Immature natural killer cell (primary cell): ENCODE data around the gene ZMYND8. TPM values are rescaled to one million over a fixed set of nuclear protein-coding genes. Genes with fewer than 3 reads are reported as not detected.
"Not testable (repeated sequence)": the region's sequence is repeated elsewhere in the genome, so short reads cannot be mapped to it uniquely, and the experiment has no call there.

Experiments
- DNase-seq, 3 donors: peaks; one replicate each; pipeline ENCODE4 v3.0.0; 2022; ENCODE audit warnings: mixed read lengths in 1 of 3
- H3K27ac Mint-ChIP-seq, 6 donors: one replicate each; pipeline ENCODE4 v1.8.0; 2020; ENCODE audit warnings: mixed read lengths in 6 of 6, mild to moderate bottlenecking in 5 of 6, inconsistent platforms in 4 of 6, moderate library complexity in 3 of 6
- H3K27me3 Mint-ChIP-seq, 3 donors: one replicate each; pipeline ENCODE4 v1.8.0; 2020 to 2021; ENCODE audit warnings: low read depth in 3 of 3, mild to moderate bottlenecking in 3 of 3, mixed read lengths in 3 of 3, moderate library complexity in 3 of 3, inconsistent platforms in 1 of 3
- H3K36me3 Mint-ChIP-seq, 3 donors: one replicate each; pipeline ENCODE4 v1.8.0; 2020; ENCODE audit warnings: mixed read lengths in 3 of 3, inconsistent platforms in 2 of 3, mild to moderate bottlenecking in 2 of 3
- H3K4me1 Mint-ChIP-seq, 2 donors: one replicate each; pipeline ENCODE4 v1.8.0; 2020; ENCODE audit warnings: inconsistent platforms in 2 of 2, mild to moderate bottlenecking in 2 of 2, mixed read lengths in 2 of 2, moderate library complexity in 1 of 2
- H3K4me3 Mint-ChIP-seq, 5 donors: one replicate each; pipeline ENCODE4 v1.8.0; 2020; ENCODE audit warnings: mild to moderate bottlenecking in 5 of 5, mixed read lengths in 5 of 5, inconsistent platforms in 3 of 5, moderate library complexity in 3 of 5
- H3K9me3 Mint-ChIP-seq, 6 donors: one replicate each; pipeline ENCODE4 v1.8.0; 2020; ENCODE audit warnings: mild to moderate bottlenecking in 6 of 6, mixed read lengths in 6 of 6, inconsistent platforms in 4 of 6, moderate library complexity in 3 of 6
- polyA plus RNA-seq, 3 donors: library from polyadenylated mRNA; unstranded; fragments of 300-500 nt; fragmentation: Illumina TruSeq; gene quantifications; one replicate each; pipeline ENCODE4 v1.2.3, GENCODE V29; 2021

The ZMYND8 gene
- polyA plus RNA-seq, 3 donors from 2014 or later, result 3.4 to 16.9 (median 5.1) TPM

DNA sequence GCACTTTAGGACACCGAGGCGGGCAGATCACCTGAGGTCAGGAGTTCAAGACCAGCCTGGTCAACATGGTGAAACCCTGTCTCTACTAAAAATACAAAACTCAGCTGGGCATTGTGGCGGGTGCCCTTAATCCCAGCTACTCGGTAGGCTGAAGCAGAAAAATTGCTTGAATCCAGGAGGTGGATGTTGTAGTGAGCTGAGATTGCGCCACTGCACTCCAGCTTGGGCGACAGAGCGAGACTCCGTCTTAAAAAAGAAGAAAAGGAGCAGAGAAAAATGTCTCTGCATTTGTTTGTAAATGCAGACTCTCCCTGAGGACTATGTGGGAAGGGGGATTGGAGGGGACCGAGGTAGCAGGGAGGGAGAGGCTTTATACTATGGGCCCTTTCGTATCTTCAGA is 149.9 kb downstream of the ZMYND8 start:
- not testable (repeated sequence) for H3K27ac Mint-ChIP-seq, H3K9me3 Mint-ChIP-seq, H3K4me3 Mint-ChIP-seq, DNase-seq, H3K4me1 Mint-ChIP-seq, H3K27me3 Mint-ChIP-seq
- peaks cover 0 to 15% (median 0%) of the 10 kb centered on the region in 3 donors for H3K36me3 Mint-ChIP-seq

DNA sequence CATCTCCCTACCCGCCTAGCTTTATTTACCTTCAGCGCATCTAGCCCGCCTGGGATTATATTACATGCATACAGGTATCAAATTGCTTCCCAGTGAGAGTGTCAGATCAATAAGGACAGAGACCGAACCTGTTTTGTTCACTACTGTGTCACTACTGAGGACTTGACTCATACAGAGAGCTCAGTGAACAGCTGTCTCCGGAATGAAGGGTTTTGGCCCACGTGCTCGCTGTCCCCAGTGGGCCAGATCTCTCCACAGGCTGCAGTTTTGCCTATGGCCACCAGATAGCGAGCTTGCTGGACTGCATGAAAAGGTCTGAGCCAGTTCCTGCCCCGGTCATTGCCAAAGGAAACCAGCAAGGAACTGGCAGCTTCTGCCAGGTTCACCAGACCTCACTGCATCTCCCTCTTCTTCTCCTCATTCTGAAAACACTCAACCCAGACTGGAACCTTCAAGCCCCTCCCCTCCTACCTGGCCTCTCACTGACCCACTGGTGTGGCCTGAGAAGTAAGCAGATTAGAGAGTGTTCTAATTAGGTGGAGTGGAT is 150.8 kb downstream of the ZMYND8 start:
- peaks cover 0 to 5% of the 10 kb centered on the region in 2 donors for H3K4me1 Mint-ChIP-seq
- H3K27me3 Mint-ChIP-seq, result no peaks in the 10 kb centered on the region
- no peak overlapping the region for H3K4me3 Mint-ChIP-seq
- peak in 1 of 3 donors; percentile 58 for DNase-seq
- H3K27ac Mint-ChIP-seq, result peak overlapping the region in 1 of 6 donors; percentile 65
- no peaks in the 10 kb centered on the region for H3K9me3 Mint-ChIP-seq
- H3K36me3 Mint-ChIP-seq, result peaks cover 0 to 15% (median 0%) of the 10 kb centered on the region in 3 donors

DNA sequence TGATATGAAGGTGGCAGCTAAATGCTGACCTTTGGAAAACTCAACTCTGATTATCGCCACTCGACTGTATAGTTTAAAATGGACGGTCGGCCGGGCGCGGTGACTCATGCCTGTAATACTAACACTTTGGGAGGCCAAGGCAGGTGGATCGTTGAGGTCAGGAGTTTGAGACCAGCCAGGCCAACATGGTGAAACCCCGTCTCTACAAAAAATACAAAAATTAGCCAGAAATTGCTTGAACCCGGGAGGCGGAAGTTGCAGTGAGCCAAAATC is 151.7 kb downstream of the ZMYND8 start:
- H3K27me3 Mint-ChIP-seq, result not testable (repeated sequence)

DNA sequence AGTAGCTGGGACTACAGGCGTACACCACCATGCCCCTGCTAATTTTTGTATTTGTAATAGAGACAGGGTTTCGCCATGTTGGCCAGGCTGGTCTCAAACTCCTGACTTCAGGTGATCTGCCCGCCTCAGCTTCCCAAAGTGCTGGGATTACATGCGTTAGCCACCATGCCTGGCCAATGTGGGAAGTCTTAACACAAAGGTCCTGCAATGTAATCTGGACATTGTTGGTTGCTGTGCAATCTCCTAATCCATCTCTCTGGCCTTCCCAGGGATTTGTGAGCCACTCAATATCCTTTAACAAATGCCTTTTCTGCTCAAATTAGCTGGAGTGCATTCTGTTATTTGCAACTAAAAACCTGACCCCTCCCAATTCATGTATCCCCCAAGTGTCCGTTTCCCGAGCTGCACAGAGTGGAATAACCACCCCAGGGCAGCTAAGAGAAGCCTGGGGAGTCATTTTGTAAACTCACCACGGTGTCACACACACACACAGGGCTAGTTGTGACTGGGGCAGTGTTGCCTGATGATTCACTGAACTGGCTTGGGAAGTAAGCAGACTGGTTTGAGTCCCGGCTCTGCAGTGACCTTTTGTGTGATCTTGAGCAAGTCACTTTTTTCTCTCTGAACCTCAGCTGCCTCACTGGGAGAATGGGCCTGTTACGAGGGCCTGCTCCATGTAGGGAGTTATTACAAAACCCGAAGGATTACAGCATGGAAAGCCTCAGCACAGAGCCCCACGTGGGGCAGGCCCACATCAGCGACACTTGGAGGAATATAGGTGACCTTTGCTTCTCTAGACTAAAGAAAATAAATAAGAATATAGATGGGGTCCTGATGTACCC is 152.3 kb downstream of the ZMYND8 start:
- Mint-ChIP-seq H3K27me3 (no peaks in the 10 kb centered on the region), H3K36me3 (peaks cover 0 to 6% (median 0%) of the 10 kb centered on the region in 3 donors), H3K27ac (no peak overlapping the region), H3K4me3 (no peak overlapping the region), H3K4me1 (peaks cover 0 to 5% of the 10 kb centered on the region in 2 donors), H3K9me3 (no peaks in the 10 kb centered on the region)
- no peak for DNase-seq

More for the DNA sequence above, 151.7 kb downstream of the ZMYND8 start:
- not testable (repeated sequence) for DNase-seq, H3K4me3 Mint-ChIP-seq, H3K9me3 Mint-ChIP-seq, H3K27ac Mint-ChIP-seq, H3K4me1 Mint-ChIP-seq
- H3K36me3 Mint-ChIP-seq, result peaks cover 0 to 12% (median 0%) of the 10 kb centered on the region in 3 donors

DNA sequence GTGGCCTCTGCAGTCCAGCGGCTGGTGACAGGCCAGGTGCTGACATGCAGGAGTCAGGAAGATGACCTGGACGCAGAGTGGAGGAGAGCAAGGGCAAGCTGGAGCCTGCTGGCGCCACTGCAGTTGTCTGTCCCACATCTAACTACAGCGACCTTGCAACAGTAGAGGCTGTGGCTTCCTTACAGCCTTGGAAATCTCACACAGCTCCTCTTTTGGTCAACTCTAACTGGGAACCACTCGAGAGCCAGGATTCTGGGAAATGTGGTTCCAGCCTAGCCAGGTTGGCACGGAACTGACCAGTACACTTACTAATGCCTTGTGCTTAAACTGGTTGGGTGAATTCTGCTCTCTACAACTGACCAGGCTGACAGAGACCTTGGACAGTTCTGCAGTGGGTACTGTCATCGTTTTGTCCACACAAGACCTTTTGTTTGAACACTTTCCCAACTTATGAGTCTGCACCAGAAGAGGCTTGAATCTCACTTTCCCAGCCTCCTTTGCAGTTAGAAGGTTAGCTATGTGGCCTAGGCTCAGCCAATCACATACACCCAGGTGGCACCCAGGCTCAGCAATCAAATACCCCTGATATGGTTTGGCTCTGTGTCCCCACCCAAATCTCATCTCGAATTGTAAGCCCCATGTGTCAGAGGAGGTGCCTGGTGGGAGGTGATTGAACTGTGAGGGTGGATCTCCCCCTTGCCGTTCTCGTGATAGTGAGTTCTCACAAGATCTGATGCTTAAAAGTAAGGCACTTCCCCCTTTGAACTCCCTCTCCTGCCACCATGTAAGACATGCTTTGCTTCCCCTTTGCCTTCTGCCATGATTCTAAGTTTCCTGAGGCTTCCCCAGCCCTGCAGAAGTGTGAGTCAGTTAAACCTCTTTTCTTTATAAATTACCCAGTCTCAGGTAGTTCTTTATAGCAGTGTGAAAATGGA is 153.5 kb downstream of the ZMYND8 start:
- no peaks in the 10 kb centered on the region for H3K27me3 Mint-ChIP-seq
- H3K4me3 Mint-ChIP-seq, result no peak overlapping the region
- DNase-seq, result no peak
- H3K27ac Mint-ChIP-seq, result no peak overlapping the region
- peaks cover 0 to 5% (median 0%) of the 10 kb centered on the region in 3 donors for H3K36me3 Mint-ChIP-seq
- H3K9me3 Mint-ChIP-seq, result no peaks in the 10 kb centered on the region
- peaks cover 0 to 5% of the 10 kb centered on the region in 2 donors for H3K4me1 Mint-ChIP-seq

DNA sequence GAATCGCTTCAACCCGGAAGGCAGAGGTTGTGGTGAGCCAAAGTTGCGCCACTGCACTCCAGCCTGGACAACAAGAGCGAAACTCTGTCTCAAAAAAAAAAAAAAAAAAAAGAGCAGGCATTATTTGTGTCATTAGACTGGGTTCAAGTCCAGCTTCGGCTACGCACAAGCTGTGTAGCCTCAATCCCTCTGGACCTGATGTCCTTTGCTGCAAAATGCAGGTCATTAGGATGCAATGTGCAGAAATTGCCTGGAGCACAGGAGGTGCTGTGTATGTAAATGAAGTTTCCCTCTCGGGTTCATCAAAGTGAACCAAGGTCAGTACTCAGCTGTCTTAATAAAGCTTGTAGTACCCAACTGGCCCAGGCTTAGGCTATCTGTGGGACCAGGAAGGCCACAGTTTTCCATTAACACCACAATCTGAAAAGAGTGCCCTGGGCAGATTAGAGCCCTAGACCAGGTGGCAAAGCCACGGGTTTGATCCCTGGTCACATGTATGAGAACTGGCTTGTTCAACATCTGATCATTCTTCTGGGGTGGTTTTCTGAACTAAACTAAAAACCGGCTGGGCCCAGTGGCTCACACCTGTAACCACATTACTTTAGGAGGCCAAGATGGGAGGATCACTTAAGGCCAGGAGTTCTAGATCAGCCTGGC is 155.3 kb downstream of the ZMYND8 start:
- no peak overlapping the region for H3K27ac Mint-ChIP-seq
- peaks cover 0 to 10% of the 10 kb centered on the region in 2 donors for H3K4me1 Mint-ChIP-seq
- no peaks in the 10 kb centered on the region for H3K36me3 Mint-ChIP-seq
- no peaks in the 10 kb centered on the region for H3K9me3 Mint-ChIP-seq
- peaks cover 0 to 1% (median 0%) of the 10 kb centered on the region in 3 donors for H3K27me3 Mint-ChIP-seq
- DNase-seq, result no peak
- H3K4me3 Mint-ChIP-seq, result no peak overlapping the region

DNA sequence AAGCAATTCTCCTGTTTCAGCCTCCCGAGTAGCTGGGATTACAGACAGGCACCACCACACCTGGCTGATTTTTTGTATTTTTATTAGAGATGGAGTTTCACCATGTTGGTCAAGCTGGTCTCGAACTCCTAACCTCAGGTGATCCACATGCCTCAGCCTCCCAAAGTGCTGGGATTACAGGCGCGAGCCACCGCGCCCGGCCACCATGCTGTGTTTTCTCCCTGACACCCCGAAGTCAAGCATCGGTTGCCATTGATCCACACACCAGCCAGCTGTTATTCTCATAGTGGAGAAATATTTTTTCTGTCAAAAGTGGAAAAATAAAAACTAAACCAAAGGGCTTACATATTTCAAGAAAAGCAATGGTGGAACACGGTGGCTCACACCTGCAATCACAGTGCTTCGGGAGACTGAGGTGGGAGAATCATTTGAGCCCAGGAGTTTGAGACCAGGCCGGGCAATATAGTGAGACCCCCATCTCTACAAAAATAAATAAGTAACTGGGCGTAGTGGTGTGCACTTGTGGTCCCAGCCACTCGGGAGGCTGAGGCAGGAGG is 157.4 kb downstream of the ZMYND8 start:
- H3K36me3 Mint-ChIP-seq, result no peaks in the 10 kb centered on the region

DNA sequence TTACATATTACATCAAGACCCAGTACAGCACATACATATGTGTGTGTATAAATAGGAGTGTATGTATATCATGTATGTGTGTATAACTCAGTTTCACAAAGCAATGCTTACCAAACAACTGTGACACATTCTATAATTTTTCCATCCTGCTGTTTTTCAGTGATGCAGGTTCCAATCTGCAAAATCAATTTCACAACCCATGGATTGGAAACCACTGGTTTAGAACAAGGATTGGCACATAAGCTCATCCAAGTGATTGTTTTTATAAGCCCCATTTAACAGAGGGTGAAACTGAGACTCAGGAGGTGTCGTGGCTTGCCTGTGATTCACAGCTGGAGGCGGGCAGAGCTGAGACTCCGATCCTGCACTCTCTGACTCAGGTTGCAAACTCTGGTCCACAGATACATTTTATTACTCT is 158.2 kb downstream of the ZMYND8 start:
- Mint-ChIP-seq H3K27ac (no peak overlapping the region), H3K4me3 (no peak overlapping the region), H3K4me1 (peaks cover 0 to 7% of the 10 kb centered on the region in 2 donors), H3K36me3 (no peaks in the 10 kb centered on the region), H3K27me3 (peaks cover 0 to 3% (median 1%) of the 10 kb centered on the region in 3 donors), H3K9me3 (no peaks in the 10 kb centered on the region)
- DNase-seq, result no peak

More for the DNA sequence above, 157.4 kb downstream of the ZMYND8 start:
- no peak overlapping the region for H3K4me3 Mint-ChIP-seq
- H3K27ac Mint-ChIP-seq, result no peak overlapping the region
- DNase-seq, result no peak
- H3K27me3 Mint-ChIP-seq, result peaks cover 0 to 3% (median 1%) of the 10 kb centered on the region in 3 donors
- no peaks in the 10 kb centered on the region for H3K9me3 Mint-ChIP-seq
- peaks cover 0 to 7% of the 10 kb centered on the region in 2 donors for H3K4me1 Mint-ChIP-seq

DNA sequence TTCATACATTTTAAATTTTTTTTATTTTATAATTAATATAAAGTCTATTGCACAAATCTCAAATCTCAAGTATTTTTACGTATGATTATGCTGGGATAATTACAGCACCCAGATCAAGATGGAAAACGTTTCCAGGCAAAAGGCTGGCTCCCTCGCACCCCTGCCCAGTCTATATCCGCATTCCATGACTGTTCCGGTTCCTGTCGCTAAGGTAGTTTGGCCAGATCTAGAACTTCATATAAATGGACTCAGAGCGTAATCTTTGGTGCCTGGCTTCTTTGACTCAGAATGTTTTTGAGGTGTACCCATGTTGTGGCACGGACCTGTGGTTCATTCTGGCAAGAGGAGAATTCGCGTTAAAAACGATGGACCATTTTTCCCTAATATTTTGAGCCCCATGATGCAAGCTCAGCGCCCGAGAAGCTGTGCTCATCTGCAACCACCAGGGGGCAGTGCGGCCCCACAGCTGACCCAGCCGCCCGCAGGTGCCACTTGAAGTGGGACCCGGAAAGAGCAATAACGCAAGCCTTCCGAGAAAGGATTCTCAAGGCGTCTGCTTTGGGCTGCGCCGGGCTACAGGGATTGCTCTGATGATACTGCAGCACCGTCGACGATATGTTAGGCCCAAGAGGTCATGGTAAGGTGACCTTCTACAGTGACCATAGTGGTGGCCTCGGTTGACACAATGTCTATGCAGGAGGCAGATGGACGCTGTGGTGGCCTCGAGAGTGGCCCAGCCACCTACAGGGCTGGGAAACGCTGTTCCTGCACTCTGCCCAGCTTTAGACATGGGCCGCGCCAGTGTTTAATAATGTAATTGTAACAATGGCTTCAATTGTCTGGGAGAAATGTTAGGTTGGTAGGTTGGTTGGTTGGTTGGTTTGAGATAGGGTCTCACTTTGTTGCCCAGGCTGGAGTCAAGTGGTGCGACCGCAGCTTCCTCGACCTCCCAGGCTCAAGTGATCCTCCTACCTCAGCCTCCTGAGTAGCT is 160.1 kb downstream of the ZMYND8 start:
- Mint-ChIP-seq H3K4me1 (peaks cover 0 to 7% of the 10 kb centered on the region in 2 donors), H3K9me3 (no peaks in the 10 kb centered on the region), H3K27ac (no peak overlapping the region), H3K36me3 (no peaks in the 10 kb centered on the region), H3K27me3 (peaks cover 1 to 11% (median 5%) of the 10 kb centered on the region in 3 donors), H3K4me3 (peak overlapping the region in 1 of 5 donors; percentile 33)
- peak; percentile 57 to 62 (median 62) for DNase-seq

DNA sequence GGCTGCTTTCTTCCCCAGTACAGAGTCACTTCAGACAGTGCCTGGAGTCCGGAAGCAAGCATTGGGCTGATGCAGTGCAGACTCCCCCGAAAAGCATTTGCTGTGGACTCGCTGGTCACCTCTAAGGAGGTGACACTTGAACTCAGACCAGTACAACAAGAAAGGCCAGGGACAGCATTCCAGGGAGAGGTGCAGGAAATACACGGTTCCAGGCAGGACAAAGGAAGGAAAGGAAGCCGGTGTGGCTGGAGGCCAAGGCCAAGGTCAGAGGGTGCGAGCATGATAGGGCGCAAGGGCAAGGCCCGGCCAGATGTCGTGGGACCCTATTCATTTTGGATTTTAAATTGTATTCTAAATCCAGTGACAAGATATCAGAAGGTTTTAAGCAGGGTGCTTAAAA is 160.9 kb downstream of the ZMYND8 start:
- Mint-ChIP-seq H3K4me1 (peaks cover 0 to 7% of the 10 kb centered on the region in 2 donors), H3K27me3 (peaks cover 1 to 11% (median 5%) of the 10 kb centered on the region in 3 donors), H3K9me3 (no peaks in the 10 kb centered on the region), H3K4me3 (no peak overlapping the region), H3K36me3 (no peaks in the 10 kb centered on the region), H3K27ac (no peak overlapping the region)
- DNase-seq, result no peak

DNA sequence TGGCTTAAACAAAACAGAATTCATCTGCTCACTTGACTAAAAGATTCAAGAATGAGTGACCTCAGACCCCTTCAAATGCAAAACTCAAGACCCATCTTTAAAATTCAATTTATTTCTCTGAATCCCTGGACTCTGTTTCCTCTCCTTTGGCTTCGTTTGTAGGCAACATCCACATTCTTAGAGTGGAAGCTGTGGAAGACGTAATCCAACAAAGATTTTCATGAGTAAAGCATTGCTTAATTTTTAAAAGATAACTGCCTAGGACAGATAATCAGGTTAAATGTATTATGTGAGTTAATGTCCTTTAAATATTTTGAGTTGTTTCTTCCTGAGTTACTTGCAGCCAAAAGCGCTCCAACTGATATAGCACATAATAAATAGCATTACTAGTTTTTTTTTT is 164.5 kb downstream of the ZMYND8 start:
- Mint-ChIP-seq H3K27me3 (peaks cover 0 to 11% (median 5%) of the 10 kb centered on the region in 3 donors), H3K9me3 (no peaks in the 10 kb centered on the region), H3K4me1 (peaks cover 7 to 15% of the 10 kb centered on the region in 2 donors), H3K27ac (no peak overlapping the region), H3K36me3 (no peaks in the 10 kb centered on the region), H3K4me3 (no peak overlapping the region)
- no peak for DNase-seq

DNA sequence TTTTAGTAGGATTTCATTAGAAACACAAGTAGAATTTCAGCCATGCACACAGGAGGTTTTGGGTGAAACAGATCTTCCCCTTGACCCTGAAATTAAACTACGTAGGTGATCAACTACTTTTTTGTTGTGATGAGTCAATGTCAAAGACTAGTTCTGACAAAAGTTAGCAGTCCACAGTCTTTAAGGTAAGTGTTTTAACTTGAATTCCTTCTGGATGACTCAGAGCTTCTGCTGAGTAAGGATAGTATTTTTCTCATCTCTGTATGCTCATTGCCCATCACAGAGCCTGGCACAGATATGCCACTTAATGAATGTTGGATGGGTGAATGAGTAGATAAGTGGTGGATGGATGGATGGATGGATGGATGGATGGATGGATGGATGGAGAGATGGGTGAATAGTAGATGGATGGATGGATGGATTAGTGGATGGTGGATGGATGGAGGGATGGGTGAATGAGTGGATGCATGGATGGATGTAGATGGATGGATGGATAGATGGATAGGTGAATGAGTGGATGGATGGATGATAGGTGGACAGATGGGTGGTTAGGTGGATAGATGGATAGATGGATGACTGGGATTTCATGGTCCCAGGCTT is 165.3 kb downstream of the ZMYND8 start:
- Mint-ChIP-seq H3K9me3 (no peaks in the 10 kb centered on the region), H3K4me3 (no peak overlapping the region), H3K27ac (no peak overlapping the region), H3K27me3 (peaks cover 0 to 11% (median 5%) of the 10 kb centered on the region in 3 donors), H3K4me1 (peaks cover 7 to 10% of the 10 kb centered on the region in 2 donors), H3K36me3 (no peaks in the 10 kb centered on the region)
- no peak for DNase-seq
